Duodenal mucosa (tissue), 2 donors: ENCODE measurements around the gene FCGR1A.
"Not testable (repeated sequence)": the region's sequence is repeated elsewhere in the genome, so short reads cannot be mapped to it uniquely, and the experiment has no call there.

Source experiments
- H3K27ac ChIP-seq: one replicate; pipeline ENCODE4 v1.7.0; 2013; ENCODE audit warnings: low read depth, low read length
- H3K27me3 ChIP-seq, 2 donors: one replicate each; pipeline ENCODE4 v1.7.0; 2013; ENCODE audit warnings: low read length in 2 of 2, control low read depth in 1 of 2; ENCODE audit not compliant: insufficient read depth in 2 of 2, control insufficient read depth in 1 of 2
- H3K36me3 ChIP-seq, 2 donors: one replicate each; pipeline ENCODE4 v1.7.0; 2013; ENCODE audit warnings: low read length in 2 of 2, control low read depth in 1 of 2; ENCODE audit not compliant: insufficient read depth in 2 of 2, control insufficient read depth in 1 of 2
- H3K4me1 ChIP-seq, 2 donors: one replicate each; pipeline ENCODE4 v1.7.0; 2013; ENCODE audit warnings: low read length in 2 of 2, control low read depth in 1 of 2; ENCODE audit not compliant: insufficient read depth in 2 of 2, control insufficient read depth in 1 of 2
- H3K4me3 ChIP-seq, 2 donors: one replicate each; pipeline ENCODE4 v1.7.0; 2013; ENCODE audit warnings: low read length in 2 of 2, low read depth in 1 of 2
- H3K9ac ChIP-seq, 2 donors: one replicate each; pipeline ENCODE4 v1.7.0; 2013; ENCODE audit warnings: low read length in 2 of 2, low read depth in 1 of 2
- H3K9me3 ChIP-seq, 2 donors: one replicate each; pipeline ENCODE4 v1.7.0; 2013; ENCODE audit warnings: low read length in 2 of 2, control low read depth in 1 of 2; ENCODE audit not compliant: control insufficient read depth in 1 of 2

Gene FCGR1A

DNA sequence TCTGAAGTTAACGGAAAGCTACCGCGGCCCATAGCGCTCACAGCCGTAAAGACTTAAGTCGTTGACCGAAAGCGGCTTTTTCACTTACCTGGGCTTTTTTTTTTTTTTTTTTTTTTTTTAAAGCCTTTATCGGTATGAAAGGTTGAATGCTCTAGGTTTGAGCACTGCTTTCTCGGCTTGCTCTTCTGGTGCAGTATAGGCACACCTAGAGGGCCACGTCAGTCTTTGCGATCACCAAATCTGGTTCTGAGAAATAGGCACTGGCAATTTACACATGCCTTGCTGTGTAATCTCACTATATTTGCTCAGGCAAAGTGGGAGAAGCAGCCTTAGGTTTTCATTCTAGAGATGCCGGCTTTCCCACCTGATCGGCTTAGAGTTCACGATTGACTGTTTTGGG, 50.6 kb downstream of the FCGR1A start:
- H3K9ac ChIP-seq, H3K4me3 ChIP-seq, H3K36me3 ChIP-seq, H3K4me1 ChIP-seq, H3K9me3 ChIP-seq, H3K27ac ChIP-seq, H3K27me3 ChIP-seq: not testable (repeated sequence)

DNA sequence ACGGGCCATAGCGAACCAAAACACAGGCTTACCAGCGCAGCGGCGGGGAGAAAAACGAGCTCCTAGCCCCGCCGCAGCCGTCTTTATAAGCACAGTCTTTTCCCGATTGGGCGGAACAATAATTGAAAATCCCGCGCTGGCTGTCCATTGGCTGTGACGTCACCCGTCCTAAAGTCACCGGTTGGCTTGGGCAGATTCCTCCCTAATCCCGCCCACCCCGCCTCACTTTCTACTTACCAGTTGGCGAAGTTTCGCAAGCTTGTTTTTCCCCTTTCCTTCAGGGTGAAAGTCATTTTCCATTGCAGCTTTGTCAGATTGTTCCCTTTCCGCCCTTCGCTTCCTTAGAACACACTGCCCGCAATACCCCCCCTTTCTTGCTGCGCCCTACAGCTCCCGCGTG, 58.7 kb downstream of the FCGR1A start:
- H3K36me3 ChIP-seq, H3K9me3 ChIP-seq, H3K27me3 ChIP-seq, H3K9ac ChIP-seq, H3K4me3 ChIP-seq, H3K27ac ChIP-seq: not testable (repeated sequence)
- H3K4me1 ChIP-seq, result peaks cover 21 to 25% of the 10 kb centered on the region in 2 donors
